HG02973 (cell line): ENCODE results near the gene REEP5.
A peak's percentile ranks its signal among the peaks of the same experiment; 100 is the strongest.

ENCODE experiments used
- ATAC-seq: cut with Tn5 transposase; IDR thresholded peaks from one replicate; pipeline ENCODE4 v1.9.1; 2021; ENCODE audit warnings: moderate library complexity; ENCODE audit not compliant: unreplicated experiment

The REEP5 gene

GRCh38 chr5:112848116-112848811, 73.8 kb downstream of the REEP5 start:
- peak; percentile 99 for ATAC-seq

DNA sequence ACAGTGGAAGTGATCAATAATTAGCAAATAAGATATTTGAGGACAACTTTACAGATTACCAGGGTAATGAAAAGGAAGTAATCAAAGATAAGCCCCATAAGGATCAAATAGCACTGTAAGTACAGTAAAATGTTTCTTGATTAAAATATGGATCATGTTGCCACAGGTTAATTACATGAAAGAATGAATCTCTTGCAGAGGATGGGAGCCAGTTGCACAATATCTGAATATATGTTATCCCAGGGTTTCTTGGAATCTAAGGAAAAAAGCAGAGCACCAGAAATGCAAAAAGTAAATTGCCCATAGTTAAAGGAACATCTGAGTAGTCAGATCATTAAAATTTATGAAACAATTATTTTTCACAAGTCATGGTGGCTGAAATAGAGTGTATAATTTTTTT, 74.7 kb downstream of the REEP5 start:
- no peak for ATAC-seq

DNA sequence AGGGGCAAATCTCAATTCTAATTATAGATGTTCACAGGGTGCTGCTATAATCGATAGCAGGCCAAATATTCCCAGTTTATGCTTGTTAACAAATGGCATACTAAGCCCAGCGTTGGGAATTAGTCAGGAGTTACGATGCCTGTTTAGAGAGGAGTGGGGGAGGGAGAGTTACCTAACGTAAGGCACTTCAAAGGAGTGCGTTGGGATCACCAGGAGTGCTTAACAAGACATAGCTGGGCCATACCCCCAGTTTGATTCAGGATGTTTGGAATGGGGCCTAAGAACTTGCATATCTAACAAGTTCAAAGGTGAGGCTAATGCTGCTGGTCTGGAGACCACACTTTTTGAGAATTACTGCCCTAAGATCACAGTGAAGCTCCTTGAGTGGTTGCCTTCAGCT, 75.5 kb downstream of the REEP5 start:
- ATAC-seq = no peak

GRCh38 chr5:112844489-112844888, 77.5 kb downstream of the REEP5 start:
- ATAC-seq = no peak

DNA sequence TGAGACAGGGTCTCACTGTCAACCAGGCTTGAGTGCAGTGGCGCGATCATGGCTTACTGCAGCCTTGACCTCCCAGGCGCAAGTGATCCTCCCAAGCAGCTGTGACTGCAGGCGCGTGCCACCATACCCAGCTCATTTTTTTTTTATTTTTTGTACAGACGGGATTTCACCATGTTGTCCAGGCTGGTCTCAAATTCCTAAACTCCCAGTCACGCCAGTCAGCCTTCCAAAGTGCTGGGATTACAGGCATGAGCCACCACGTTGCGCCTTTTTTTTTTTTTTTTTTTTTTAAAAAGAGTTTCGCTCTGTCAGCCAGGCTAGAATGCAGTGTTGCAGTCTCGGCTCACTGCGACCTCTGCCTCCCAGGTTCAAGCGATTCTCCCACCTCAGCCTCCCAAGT, 88.1 kb downstream of the REEP5 start:
- no peak for ATAC-seq

DNA sequence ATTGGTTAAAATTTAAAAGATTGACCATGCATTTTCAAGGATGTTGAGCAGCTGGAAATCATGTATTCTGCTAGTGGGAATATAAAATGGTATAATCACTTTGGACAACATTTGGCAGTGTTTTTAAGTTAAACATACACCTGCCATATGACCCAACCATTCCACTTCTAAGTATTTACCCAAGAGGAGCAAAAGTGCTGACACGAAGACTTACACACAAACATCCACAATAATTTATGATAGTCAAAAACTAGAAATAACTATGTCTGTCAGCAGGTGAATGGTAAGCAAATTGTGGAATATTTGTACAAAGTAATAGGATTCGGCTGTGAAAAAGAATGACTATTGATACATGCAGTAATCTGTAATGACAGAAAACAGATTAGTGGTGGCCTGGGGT, 91.6 kb downstream of the REEP5 start:
- no peak for ATAC-seq
